ENCODE measurements around the gene PATJ. TPM values are rescaled to one million over a fixed set of nuclear protein-coding genes. Genes with fewer than 3 reads are reported as not detected.

PATJ gene
- total RNA-seq, 1 donor from 2014 or later: 2.0 TPM

GRCh38 chr1:62077821-62078220 is 335.5 kb downstream of the PATJ start:
- Mint-ChIP-seq H3K4me1 (ENCODE audit: low read depth, unreplicated experiment) (no peaks in the 10 kb centered on the region), H3K36me3 (ENCODE audit: unreplicated experiment) (no peaks in the 10 kb centered on the region), H3K27ac (ENCODE audit: unreplicated experiment) (no peak overlapping the region), H3K4me3 (ENCODE audit: unreplicated experiment) (no peak overlapping the region), H3K9me3 (ENCODE audit: unreplicated experiment) (no peaks in the 10 kb centered on the region), H3K27me3 (ENCODE audit: unreplicated experiment) (no peaks in the 10 kb centered on the region)
- DNase-seq: no peak
- TF ChIP-seq, protein P1, sequence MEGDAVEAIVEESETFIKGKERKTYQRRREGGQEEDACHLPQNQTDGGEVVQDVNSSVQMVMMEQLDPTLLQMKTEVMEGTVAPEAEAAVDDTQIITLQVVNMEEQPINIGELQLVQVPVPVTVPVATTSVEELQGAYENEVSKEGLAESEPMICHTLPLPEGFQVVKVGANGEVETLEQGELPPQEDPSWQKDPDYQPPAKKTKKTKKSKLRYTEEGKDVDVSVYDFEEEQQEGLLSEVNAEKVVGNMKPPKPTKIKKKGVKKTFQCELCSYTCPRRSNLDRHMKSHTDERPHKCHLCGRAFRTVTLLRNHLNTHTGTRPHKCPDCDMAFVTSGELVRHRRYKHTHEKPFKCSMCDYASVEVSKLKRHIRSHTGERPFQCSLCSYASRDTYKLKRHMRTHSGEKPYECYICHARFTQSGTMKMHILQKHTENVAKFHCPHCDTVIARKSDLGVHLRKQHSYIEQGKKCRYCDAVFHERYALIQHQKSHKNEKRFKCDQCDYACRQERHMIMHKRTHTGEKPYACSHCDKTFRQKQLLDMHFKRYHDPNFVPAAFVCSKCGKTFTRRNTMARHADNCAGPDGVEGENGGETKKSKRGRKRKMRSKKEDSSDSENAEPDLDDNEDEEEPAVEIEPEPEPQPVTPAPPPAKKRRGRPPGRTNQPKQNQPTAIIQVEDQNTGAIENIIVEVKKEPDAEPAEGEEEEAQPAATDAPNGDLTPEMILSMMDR (IDR thresholded peaks at IDR 0.05; ENCODE audit: partially characterized antibody, unreplicated experiment): no peak

DNA sequence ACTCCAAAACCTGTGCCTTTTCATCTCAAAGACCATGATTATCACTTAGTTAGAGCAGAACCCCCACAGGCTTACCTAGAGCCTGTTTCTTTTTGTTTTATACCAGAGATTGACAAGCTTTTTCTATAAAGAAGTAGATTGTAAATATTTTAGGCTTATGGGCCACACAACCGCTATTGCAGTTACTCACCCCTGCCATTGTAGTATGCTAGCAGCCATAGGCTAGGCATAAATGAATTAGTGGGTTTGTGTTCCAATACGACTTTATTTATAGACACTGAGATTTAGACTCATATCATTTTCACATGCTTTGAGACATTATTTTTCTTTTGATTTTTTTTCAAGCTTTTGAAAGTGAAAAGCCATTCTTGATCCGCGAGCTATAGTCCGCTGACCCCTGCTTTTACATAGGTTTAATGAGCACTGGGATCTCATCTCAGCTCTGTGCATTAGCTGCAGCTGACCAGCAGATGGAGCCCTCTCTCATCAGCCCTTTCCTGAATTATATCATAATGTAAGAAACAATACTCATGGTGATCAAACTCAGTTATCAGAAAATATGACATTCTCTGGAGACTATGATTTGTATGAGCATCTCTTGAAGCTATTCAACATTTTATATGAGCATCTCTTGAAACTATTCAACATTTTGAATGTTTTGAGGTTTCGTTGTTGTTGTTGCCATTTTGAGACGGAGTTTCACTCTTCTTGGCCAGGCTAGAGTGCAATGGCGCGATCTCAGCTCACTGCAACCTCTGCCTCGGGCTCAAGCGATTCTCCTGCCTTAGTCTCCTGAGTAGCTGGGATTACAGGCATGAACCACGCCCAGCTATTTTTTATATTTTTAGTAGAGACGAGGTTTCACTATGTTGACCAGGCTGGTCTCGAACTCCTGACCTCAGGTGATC is 340.4 kb downstream of the PATJ start:
- TF ChIP-seq, protein P1 (IDR thresholded peaks at IDR 0.05; ENCODE audit: partially characterized antibody, unreplicated experiment): peak; percentile 88
- no peak overlapping the region for H3K27ac Mint-ChIP-seq (ENCODE audit: unreplicated experiment)
- no peaks in the 10 kb centered on the region for H3K4me1 Mint-ChIP-seq (ENCODE audit: low read depth, unreplicated experiment)
- H3K27me3 Mint-ChIP-seq (ENCODE audit: unreplicated experiment): no peaks in the 10 kb centered on the region
- H3K36me3 Mint-ChIP-seq (ENCODE audit: unreplicated experiment): no peaks in the 10 kb centered on the region
- DNase-seq: peak; percentile 66
- no peaks in the 10 kb centered on the region for H3K9me3 Mint-ChIP-seq (ENCODE audit: unreplicated experiment)
- H3K4me3 Mint-ChIP-seq (ENCODE audit: unreplicated experiment): no peak overlapping the region

DNA sequence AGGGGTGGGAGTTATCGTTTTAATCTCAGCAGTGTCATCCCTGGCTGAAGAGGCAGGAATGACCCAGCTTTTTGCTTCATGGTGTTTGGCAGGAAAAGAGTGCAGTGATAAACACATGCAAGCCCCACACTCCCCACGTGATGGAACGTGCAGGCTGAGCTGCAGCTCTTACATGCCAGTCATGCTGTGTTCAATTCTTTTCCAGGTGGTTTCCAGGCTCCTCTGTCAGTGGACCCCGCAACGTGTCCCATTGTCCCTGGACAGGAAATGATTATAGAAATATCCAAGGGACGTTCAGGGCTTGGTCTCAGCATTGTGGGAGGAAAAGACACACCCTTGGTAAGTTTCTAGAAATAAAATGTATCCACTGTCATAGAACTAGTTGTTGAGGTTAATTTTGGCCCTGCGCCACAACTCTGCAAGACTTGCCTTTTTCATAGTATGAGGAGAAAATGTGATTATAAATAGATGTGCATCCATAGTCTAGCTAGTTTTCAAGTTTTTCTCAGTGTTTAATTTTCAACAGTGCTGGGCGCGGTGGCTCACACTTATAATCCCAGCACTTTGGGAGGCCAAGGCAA is 342.1 kb downstream of the PATJ start:
- H3K9me3 Mint-ChIP-seq (ENCODE audit: unreplicated experiment): no peaks in the 10 kb centered on the region
- H3K4me3 Mint-ChIP-seq (ENCODE audit: unreplicated experiment): no peak overlapping the region
- H3K4me1 Mint-ChIP-seq (ENCODE audit: low read depth, unreplicated experiment): no peaks in the 10 kb centered on the region
- no peak overlapping the region for H3K27ac Mint-ChIP-seq (ENCODE audit: unreplicated experiment)
- H3K36me3 Mint-ChIP-seq (ENCODE audit: unreplicated experiment): no peaks in the 10 kb centered on the region
- no peak for DNase-seq
- H3K27me3 Mint-ChIP-seq (ENCODE audit: unreplicated experiment): peaks cover 2% of the 10 kb centered on the region
- TF ChIP-seq, protein P1 (IDR thresholded peaks at IDR 0.05; ENCODE audit: partially characterized antibody, unreplicated experiment): no peak

GRCh38 chr1:62088439-62088838 is 346.2 kb downstream of the PATJ start:
- H3K27me3 Mint-ChIP-seq (ENCODE audit: unreplicated experiment): peaks cover 2% of the 10 kb centered on the region
- TF ChIP-seq, protein P1 (IDR thresholded peaks at IDR 0.05; ENCODE audit: partially characterized antibody, unreplicated experiment): no peak

GRCh38 chr1:62089570-62089969 is 347.3 kb downstream of the PATJ start:
- H3K9me3 Mint-ChIP-seq (ENCODE audit: unreplicated experiment): no peaks in the 10 kb centered on the region
- no peak overlapping the region for H3K27ac Mint-ChIP-seq (ENCODE audit: unreplicated experiment)
- no peaks in the 10 kb centered on the region for H3K36me3 Mint-ChIP-seq (ENCODE audit: unreplicated experiment)
- H3K27me3 Mint-ChIP-seq (ENCODE audit: unreplicated experiment): peaks cover 2% of the 10 kb centered on the region
- no peak for DNase-seq
- TF ChIP-seq, protein P1 (IDR thresholded peaks at IDR 0.05; ENCODE audit: partially characterized antibody, unreplicated experiment): no peak
- no peak overlapping the region for H3K4me3 Mint-ChIP-seq (ENCODE audit: unreplicated experiment)
- H3K4me1 Mint-ChIP-seq (ENCODE audit: low read depth, unreplicated experiment): no peaks in the 10 kb centered on the region

More at GRCh38 chr1:62088439-62088838, 346.2 kb downstream of the PATJ start:
- no peak for DNase-seq
- no peak overlapping the region for H3K27ac Mint-ChIP-seq (ENCODE audit: unreplicated experiment)
- no peaks in the 10 kb centered on the region for H3K36me3 Mint-ChIP-seq (ENCODE audit: unreplicated experiment)
- H3K9me3 Mint-ChIP-seq (ENCODE audit: unreplicated experiment): no peaks in the 10 kb centered on the region
- no peaks in the 10 kb centered on the region for H3K4me1 Mint-ChIP-seq (ENCODE audit: low read depth, unreplicated experiment)
- no peak overlapping the region for H3K4me3 Mint-ChIP-seq (ENCODE audit: unreplicated experiment)
